ENCODE measurements around the gene CDK14.
"Not testable (repeated sequence)": the region's sequence is repeated elsewhere in the genome, so short reads cannot be mapped to it uniquely, and the experiment has no call there.

The CDK14 gene

DNA sequence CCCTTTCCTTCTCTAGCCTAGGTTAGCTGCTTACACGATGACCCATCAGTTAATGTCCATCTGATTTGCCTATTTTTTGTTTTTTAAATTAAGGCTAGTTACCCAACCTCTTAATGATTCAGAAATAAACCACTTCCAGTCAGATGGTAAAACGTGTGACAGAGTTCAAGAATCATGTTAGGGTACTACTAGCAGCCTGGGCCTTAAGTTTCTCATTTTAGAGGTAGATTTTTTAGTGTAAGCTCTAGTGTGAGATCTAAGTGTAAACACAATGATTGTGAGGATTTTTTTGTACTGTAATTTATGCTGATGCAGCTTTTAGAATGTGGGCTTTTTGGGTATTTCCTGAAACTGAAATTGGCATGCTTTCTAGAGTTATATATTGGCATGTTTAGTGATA, 130.0 kb downstream of the CDK14 start:
- DNase-seq, result no peak

DNA sequence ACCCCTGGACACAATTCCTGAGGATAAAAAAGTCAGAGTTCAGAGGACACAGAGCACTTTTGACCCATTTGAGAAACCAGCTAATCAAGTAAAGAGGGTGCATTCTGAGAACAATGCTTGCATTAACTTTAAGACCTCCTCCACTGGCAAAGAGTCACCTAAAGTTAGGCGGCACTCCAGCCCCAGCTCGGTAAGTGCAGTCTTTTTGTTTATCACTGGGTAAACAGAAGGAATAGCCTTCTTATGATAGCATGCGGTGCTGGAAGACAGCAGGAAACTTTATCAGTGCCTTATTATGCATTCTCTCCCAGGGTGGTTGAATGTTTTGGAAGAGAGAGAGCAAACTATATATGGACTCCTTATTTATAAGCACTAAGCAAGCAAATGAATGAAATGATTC, 130.5 kb downstream of the CDK14 start:
- DNase-seq, result no peak

- DNase-seq, result no peak
Measured at GRCh38 chr7:90727412-90727811, 131.3 kb downstream of the CDK14 start.

GRCh38 chr7:90728568-90728967, 132.4 kb downstream of the CDK14 start:
- DNase-seq, result no peak

DNA sequence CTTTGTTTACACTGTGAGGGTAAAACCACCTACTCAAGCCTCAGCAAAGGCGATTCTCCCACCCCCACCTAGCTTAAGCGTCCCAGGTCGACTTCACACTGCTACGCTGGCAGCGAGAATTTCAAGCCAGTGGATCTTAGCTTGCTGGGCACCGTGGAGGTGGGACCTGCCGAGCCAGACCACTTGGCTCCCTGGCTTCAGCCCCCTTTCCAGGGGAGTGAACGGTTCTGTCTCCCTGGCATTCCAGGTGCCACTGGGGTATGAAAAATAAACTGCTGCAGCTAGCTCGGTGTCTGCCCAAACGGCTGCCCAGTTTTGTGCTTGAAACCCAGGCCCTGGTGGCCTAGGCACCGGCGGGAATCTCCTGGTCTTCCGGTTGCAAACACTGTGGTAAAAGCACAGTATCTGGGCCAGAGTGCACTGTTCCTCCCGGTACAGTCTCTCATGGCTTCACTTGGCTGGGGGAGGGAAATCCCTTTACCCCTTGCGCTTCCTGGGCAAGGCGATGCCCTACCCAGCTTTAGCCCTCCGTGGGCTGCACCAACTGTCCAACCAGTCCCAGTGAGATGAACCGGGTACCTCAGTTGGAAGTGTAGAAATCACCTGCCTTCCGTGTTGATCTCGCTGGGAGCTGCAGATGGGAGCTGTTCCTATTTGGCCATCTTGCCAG, 139.6 kb downstream of the CDK14 start:
- not testable (repeated sequence) for DNase-seq

- no peak for DNase-seq
Measured at GRCh38 chr7:90736316-90736715, 140.2 kb downstream of the CDK14 start.

DNA sequence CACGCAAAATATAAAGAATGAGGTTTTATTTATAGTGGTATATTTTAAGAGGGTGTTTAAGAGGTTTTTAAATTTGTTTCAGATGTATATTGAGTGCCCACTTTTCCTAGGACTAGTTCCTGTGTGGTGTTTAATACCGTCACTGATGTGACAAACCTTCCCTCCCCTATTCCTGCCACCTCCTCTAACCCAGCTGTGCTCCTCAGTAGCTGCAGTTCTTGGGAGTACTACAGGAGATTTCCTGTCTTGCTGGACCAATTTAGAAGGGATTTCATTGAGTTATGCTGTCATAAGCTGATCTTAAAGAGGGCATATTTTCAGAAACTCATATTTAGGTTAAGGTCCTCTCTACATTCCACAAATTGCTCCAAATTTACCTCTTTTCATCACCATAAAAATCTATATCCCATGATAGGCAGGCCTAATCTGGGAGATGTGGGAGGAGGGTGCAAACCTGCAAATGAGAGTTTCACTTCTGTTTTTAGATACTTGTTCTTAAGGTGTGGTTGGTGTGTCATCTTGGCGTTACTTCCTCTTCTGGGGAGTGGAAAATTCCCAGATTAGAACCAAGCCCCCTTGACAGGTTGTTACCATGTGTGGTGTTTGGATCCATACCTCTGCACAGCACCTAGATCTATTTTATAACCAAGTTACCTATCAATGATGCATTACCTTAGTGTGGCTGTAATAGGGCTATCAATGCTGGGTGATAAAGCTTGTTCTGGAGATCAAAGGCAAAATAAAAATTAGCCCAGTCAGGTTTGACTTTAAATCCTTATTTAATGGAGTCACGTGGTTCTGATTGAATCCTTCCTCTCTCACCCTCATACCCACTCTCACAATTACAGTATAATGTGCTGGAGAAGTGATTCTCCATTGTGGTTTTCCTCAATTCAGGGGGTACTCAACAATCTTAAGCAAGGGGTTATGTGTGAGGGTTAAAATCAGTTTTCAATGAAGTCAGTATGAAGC, 141.1 kb downstream of the CDK14 start:
- no peak for DNase-seq

DNA sequence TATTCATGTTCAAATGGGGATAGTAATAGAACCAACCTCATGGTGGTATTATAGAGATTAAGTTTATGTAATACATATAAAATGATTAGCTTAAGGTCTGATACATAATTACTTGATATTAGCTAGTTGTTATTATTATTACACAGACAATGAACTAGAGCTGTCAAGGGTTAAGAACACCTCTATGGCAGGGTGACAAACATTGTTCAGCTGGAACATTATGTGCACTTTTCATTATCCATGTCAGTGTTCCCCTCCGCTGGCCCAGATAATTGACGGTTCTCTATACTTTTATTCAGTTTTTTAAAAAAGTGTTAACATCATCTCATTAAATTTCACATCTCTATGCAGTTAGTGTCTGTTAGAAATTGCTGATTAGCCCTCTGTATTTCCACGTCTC, 142.1 kb downstream of the CDK14 start:
- DNase-seq, result no peak

DNA sequence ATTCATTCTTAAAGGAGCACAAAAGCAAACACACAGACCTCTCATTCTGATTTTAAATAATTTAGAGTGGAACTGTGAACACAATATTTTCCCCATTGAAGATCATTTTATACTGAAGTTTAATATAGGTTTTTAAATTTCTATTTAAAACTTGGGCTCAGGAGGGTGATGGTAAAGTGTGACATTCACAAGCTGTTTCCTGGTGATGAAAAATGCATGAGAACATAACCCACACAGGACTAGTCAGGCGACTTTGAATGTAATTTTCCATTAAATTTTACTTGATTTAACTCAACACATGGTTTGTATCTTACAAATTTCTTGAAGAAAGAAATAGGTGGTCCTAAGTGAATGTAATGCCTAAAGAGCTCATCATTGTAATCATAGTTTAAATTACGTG, 143.6 kb downstream of the CDK14 start:
- DNase-seq, result no peak

- no peak for DNase-seq
Measured at GRCh38 chr7:90740386-90740785, 144.3 kb downstream of the CDK14 start.

- DNase-seq, result no peak
Measured at GRCh38 chr7:90743626-90744025, 147.5 kb downstream of the CDK14 start.

- no peak for DNase-seq
Measured at GRCh38 chr7:90747516-90747915, 151.4 kb downstream of the CDK14 start.

DNA sequence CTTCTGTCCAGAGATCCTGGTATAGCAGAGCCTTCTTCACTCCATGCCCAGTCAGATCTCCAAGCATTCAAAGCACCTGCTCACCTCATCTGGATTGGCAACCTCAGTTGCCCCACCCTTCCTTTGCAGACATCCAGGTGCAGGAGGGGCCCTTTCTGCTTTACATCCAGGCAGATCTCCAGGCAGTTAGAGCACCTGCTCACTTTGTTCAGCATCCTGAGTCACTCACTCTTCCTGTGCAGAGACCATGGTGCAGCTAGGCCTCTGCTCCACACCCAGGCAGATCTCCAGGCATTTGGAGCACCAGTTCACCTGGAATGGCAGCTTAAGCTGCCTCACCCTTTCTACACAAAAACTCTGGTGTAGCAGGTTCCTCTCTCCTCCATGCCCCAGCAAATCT, 153.1 kb downstream of the CDK14 start:
- DNase-seq, result no peak

DNA sequence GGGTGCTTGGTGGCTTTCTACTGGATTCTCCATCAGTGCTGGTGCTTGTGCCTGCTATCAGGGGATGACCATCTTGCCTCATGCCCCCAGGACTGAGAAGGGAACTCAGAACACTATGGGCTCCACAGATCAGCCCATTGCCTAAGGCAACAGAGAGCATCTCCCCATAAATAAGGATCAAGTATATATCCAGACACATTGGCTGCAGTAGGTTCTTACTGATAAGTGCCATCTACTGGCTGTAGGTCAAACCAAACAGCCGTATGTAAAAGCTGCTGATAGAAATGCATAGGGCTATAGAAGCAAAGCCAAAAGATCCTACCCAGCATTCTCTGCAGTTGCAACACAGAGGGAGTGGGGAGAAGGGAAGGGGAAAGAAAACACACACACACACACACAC, 153.7 kb downstream of the CDK14 start:
- DNase-seq, result no peak

DNA sequence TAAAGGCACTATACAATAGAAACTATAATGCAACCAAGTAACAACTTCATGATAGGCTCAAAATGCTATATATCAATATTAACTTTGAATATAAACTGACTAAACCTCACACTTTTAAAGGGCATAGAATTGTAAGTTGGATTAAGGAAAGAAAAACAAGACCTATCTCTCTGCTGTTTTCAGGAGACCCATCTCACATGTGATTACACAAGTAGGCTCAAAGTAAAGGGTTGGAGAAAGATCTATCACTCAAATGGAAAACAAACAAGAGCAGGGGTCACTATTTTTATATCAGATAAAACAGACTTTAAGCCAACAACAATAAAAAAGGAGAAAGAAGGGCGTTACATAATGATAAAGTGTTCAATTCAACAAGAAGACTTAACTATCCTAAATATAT, 155.5 kb downstream of the CDK14 start:
- no peak for DNase-seq

DNA sequence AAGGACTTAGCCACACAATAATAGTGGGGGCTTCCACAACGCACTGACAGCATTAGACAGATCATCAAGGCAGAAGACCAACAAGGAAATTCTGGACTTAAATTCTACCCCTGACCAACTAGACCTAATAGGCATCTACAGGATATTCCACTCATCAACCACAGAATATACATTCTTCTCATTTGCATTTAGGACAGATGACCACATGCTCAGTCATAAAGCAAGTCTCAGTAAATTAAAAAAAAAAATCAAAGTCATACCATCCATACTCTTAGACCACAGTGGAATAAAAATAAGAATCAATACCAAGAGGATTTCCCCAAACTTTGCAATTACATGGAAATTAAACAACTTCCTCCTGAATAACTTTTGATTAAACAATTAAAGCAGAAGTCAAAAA, 155.9 kb downstream of the CDK14 start:
- DNase-seq, result no peak

- DNase-seq, result no peak
Measured at GRCh38 chr7:90755041-90755440, 158.9 kb downstream of the CDK14 start.

DNA sequence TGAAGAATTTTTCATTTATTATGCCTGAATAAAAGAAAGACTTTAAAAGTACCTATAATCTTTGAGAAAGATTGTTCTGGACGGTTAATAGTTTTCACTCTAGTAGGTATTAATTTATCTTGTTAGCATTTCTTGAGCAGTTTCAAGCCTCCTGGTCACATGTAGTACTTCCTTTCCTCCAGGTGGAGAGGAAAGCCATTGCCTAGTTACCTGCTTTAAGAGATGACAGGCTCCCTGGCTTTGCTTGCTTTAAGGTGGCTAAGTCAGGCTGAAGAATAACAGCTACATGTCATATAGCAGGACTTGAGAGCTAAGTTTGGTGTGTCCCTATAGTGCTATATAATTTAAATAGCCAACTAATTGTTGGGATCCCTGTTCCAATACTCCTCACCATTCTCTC, 160.2 kb downstream of the CDK14 start:
- DNase-seq, result no peak

GRCh38 chr7:90757565-90757950, 161.4 kb downstream of the CDK14 start:
- DNase-seq, result not testable (repeated sequence)

- DNase-seq, result no peak
Measured at GRCh38 chr7:90758933-90759562, 162.9 kb downstream of the CDK14 start.

- DNase-seq, result no peak
Measured at GRCh38 chr7:90759710-90760109, 163.6 kb downstream of the CDK14 start.

GRCh38 chr7:90760892-90761291, 164.8 kb downstream of the CDK14 start:
- DNase-seq, result no peak

GRCh38 chr7:90761584-90761983, 165.5 kb downstream of the CDK14 start:
- no peak for DNase-seq

- DNase-seq, result no peak
Measured at GRCh38 chr7:90763108-90763507, 167.0 kb downstream of the CDK14 start.

All from CD4-positive, alpha-beta T cell treated with Interleukin-10 for 1 hour (primary cell).